ENCODE data around the gene KCTD17.

- TF ChIP-seq CTCF (IDR thresholded peaks at IDR 0.05; ENCODE audit: low read depth, low read length, missing input control) (no peak), YY1 (IDR thresholded peaks at IDR 0.05) (no peak)
Observed at GRCh38 chr22:37014835-37015586, 36.5 kb upstream of the KCTD17 start.
